OCI-LY3 (cell line): Measurements from ENCODE around the gene FMNL3.

Source experiments
- EZH2phosphoT487 ChIP-seq: fragments of 200-600 bp; shearing (Covaris generic); IDR thresholded peaks from 2 replicates; pipeline ENCODE4 v1.6.1; 2018; ENCODE audit warnings: antibody characterized with exemption, mixed run types, low read depth
- TF ChIP-seq, protein P1 (sequence below): fragments of 200-600, 300-600 bp; sonication (generic); IDR thresholded peaks from 2 replicates; pipeline ENCODE4 v1.5.1; 2014; ENCODE audit warnings: antibody characterized with exemption, low read length, low read depth

DNA sequence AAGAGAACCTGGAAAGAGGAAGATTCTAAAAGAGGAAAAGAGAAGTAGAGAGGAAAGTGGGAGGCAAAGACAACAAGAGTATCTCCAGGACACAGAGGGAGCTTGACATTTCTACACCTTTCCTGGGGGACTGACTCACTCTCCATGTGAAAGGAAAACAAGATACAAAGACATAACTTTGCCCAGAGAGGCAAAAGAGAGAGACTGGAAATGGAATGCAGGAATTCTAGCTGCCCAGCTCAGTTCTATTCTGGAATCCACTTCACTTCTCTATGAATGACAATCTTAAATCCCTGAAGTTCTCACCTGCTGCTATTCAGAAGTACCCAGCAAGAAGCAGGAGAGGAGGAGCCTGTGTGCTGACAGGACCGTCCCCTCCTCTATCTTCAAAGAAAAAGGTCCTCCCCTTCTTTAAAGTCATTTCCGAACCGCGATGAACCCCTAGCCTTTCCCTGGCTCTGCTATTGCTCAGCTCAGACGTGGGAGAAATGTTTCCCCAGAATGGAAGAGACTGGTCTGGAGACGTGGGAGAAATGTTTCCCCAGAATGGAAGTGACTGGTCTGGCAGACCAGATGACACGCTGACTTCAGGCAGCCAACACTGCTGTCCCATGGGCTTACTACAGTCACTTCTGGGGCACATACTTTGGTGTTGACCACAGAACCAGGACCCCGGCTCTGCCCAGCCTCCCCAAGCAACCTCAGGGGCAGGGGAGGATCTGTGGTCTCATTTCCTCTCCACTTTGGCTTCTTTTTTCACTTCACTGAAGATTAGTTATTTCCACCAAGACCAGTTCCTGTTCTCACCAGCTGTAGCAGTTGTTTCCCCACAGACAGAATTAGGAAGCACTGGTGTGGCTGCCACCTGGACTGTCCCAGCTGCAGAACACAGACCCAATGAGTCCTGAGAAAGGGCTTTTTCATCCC is 8.3 kb downstream of the FMNL3 start:
- TF ChIP-seq EZH2phosphoT487: no peak
- TF ChIP-seq, protein P1, sequence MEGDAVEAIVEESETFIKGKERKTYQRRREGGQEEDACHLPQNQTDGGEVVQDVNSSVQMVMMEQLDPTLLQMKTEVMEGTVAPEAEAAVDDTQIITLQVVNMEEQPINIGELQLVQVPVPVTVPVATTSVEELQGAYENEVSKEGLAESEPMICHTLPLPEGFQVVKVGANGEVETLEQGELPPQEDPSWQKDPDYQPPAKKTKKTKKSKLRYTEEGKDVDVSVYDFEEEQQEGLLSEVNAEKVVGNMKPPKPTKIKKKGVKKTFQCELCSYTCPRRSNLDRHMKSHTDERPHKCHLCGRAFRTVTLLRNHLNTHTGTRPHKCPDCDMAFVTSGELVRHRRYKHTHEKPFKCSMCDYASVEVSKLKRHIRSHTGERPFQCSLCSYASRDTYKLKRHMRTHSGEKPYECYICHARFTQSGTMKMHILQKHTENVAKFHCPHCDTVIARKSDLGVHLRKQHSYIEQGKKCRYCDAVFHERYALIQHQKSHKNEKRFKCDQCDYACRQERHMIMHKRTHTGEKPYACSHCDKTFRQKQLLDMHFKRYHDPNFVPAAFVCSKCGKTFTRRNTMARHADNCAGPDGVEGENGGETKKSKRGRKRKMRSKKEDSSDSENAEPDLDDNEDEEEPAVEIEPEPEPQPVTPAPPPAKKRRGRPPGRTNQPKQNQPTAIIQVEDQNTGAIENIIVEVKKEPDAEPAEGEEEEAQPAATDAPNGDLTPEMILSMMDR: no peak
